ENCODE results near the gene CMTM7. TPM values are rescaled to one million over a fixed set of nuclear protein-coding genes. Genes with fewer than 3 reads are reported as not detected.

The CMTM7 gene, protein sequence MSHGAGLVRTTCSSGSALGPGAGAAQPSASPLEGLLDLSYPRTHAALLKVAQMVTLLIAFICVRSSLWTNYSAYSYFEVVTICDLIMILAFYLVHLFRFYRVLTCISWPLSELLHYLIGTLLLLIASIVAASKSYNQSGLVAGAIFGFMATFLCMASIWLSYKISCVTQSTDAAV
- 10 to 100 TPM; 45.3 to 49.0 TPM for total RNA-seq

DNA sequence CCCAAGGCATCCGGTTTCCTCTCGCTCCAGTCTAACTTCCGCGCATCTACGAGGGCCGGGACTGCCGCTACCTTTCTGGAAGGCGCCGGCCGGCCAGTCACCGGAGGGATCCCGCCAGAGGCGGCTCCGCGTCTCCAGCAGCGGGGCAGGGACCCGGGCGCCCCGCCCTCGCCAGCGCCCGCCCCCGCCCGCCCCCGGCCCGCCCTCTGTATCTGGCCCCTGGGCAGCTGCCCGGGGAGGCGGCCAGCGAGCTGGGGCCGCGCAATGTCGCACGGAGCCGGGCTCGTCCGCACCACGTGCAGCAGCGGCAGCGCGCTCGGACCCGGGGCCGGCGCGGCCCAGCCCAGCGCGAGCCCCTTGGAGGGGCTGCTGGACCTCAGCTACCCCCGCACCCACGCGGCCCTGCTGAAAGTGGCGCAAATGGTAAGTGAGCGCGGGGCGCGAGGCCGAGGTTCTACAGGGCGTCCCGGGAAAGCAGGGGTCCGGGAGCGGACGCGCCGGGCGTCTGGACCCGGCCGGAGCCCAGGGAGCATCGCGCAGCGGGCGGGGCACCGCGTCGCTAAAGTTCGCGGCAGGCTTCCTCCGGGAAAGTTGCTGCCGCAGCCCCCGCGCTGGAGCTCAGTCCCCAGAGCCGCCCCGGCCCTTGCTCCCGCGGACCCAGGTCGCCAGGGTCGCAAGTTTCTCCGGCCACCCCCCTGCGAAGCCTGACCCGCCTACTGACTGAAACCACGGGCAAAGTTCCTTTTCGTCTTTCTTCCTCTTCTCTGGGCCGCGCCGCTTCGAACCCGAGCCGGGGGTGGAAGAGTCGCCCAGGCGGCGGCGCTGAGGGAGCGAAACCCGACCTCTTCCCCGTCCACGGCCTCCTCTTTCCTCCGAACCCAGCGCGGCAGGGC is at the start of gene CMTM7:
CMTM7 (plus strand) TSS at position 211 of the 893 bp plus-strand sequence; CDS start at position 265, 54 bp downstream.
- Mint-ChIP-seq H3K36me3 (peaks cover 6% of the 10 kb centered on the region), H3K4me3 (peak within 1 kb of the TSS; percentile 99), H3K4me1 (peaks cover 43% of the 10 kb centered on the region), H3K27ac (peak within 1 kb of the TSS; percentile 97), H3K27me3 (no peaks in the 10 kb centered on the region), H3K9me3 (no peaks in the 10 kb centered on the region)
- DNase-seq = peak; percentile 76
- POLR2A ChIA-PET = interaction anchor here (0.7 to 2.1 kb wide), 13 partner anchors 9 to 76 kb away, joined by 3 to 15 read pairs (median 5); no protein-coding TSS in a partner anchor
- ATAC-seq (ENCODE audit: low read depth) = peak; percentile 76

DNA sequence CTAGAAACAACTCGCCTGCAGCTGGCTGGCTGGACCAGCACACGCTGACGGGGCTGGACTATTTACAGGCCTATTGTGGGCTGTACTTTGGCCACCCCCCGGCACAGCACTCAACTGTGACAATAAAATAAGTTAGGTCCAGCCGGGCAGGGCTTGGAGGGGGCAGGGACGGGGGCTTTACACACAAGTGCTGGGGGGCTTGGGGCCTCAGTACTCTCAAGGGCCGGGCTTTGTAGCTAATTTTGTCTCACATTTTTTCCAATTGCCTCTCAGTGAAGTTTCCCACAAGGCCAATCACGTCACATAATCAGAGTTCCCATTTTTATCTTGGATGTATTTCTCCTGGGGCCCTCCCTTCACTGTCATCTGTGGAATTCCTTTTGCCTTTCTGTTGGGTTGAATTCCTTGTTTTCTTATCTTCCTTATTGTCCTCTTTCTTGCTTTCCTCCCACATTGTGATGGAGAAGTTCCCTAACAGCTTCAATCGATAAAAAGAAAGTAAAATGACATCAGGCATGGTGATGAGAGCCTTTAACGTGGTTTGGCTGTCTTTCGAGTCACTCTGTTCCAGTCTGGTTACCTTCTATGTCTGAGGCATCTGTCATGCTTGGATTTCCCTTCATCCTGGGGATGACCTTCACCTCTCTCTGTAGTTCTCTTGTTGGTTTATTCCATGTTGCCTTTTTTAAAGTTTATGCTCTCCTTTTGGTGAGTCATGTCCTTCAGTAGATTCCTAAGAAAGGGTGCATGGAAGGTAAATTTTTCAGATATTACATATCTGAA is 44.1 kb upstream of the CMTM7 start:
- H3K27me3 Mint-ChIP-seq = no peaks in the 10 kb centered on the region
- POLR2A ChIA-PET = no interaction called here
- H3K9me3 Mint-ChIP-seq = no peaks in the 10 kb centered on the region
- H3K4me1 Mint-ChIP-seq = peaks cover 12% of the 10 kb centered on the region
- ATAC-seq (ENCODE audit: low read depth) (no peak), DNase-seq (no peak)
- peaks cover 1% of the 10 kb centered on the region for H3K36me3 Mint-ChIP-seq
- no peak overlapping the region for H3K27ac Mint-ChIP-seq
- no peak overlapping the region for H3K4me3 Mint-ChIP-seq

DNA sequence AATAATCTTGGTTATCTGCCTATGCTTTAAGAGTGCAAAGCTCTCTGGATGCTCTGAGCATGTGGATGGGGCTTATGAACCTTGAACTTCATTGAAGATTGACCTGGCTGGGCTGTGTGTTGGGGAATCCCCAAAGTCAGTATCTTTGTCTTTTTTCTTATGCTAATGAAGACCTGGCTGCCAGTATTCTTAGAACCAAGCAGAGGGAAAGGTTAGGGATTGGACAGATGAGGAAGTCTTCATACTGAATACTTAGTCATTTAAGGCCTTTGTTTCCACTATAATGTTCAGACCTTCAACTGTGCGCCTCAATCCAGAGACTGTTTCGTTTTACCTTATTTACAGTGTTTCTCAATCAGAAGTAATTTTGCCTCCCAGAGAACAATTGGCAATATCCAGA is 42.5 kb upstream of the CMTM7 start:
- H3K27ac Mint-ChIP-seq = no peak overlapping the region
- no peaks in the 10 kb centered on the region for H3K9me3 Mint-ChIP-seq
- POLR2A ChIA-PET = no interaction called here
- DNase-seq (no peak), ATAC-seq (ENCODE audit: low read depth) (no peak)
- peaks cover 12% of the 10 kb centered on the region for H3K4me1 Mint-ChIP-seq
- H3K4me3 Mint-ChIP-seq = no peak overlapping the region
- no peaks in the 10 kb centered on the region for H3K27me3 Mint-ChIP-seq
- H3K36me3 Mint-ChIP-seq = peaks cover 1% of the 10 kb centered on the region

DNA sequence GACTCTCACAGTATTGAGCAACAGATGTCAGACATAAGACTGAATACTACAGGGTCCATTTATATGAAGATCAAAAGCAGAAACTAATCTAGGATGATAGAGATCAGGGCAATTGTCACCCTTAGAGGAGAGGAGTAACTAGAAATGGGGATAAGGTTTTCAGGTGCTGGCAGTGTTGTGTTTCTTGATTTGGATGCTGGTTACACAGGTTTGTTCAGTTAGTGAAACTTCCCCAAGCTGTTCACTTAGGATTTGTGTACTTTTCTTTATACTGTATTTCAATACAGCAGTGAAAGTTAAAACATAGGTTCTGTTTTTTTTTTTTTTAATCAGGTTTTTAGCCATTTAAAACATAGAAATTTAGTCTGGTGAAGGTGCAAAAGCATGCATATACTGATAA is 39.1 kb upstream of the CMTM7 start:
- H3K9me3 Mint-ChIP-seq = no peaks in the 10 kb centered on the region
- no peaks in the 10 kb centered on the region for H3K27me3 Mint-ChIP-seq
- H3K27ac Mint-ChIP-seq = no peak overlapping the region
- H3K4me1 Mint-ChIP-seq = peaks cover 9% of the 10 kb centered on the region
- DNase-seq = no peak
- no peak for ATAC-seq (ENCODE audit: low read depth)
- POLR2A ChIA-PET = no interaction called here
- peaks cover 1% of the 10 kb centered on the region for H3K36me3 Mint-ChIP-seq
- no peak overlapping the region for H3K4me3 Mint-ChIP-seq

DNA sequence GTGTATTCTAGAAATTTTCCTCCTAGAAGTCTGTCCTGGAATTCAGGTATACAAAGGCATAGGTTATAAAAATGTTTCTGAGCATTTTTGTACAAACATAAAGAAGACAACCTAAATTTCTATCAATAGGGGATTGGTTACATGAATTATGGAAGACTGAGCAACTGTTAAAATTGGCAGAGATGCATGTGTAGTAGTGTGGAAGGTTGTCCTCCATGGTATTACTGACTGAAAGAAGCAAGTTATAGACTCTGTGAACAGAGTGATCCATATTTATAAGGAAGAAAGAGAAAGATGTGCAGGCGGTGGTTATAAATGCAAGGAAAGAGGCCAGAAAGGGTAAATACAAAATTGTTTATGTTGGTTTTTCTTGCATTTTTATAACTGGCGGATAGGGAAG is 38.3 kb upstream of the CMTM7 start:
- Mint-ChIP-seq H3K27me3 (no peaks in the 10 kb centered on the region), H3K27ac (no peak overlapping the region), H3K9me3 (no peaks in the 10 kb centered on the region), H3K4me1 (peaks cover 3% of the 10 kb centered on the region), H3K4me3 (no peak overlapping the region), H3K36me3 (peaks cover 1% of the 10 kb centered on the region)
- POLR2A ChIA-PET = interaction anchor here (0.7 kb wide), 1 partner anchor 73 kb away, joined by 4 read pairs; no protein-coding TSS in a partner anchor
- no peak for ATAC-seq (ENCODE audit: low read depth)
- DNase-seq = no peak

DNA sequence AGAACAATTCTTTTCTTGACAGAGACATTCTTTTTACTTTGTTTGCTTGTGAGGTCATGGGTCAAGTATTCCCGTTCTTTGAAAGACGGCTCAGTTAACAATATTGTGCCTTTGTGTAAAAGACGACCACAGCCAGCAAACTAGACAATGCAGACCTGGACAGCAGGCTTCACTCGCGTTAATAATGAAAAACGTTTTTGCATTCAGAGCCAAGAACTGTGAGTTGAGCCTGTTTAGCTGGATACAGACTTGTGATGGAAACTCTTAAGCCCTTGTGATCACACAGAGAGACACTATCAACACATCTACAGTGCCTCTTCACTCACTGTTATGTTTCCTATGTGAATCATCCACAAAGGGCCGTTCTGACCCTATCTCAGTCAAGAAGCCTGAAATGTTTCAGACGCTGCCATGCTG is 37.3 kb upstream of the CMTM7 start:
- H3K9me3 Mint-ChIP-seq = no peaks in the 10 kb centered on the region
- H3K27ac Mint-ChIP-seq = no peak overlapping the region
- no peak for ATAC-seq (ENCODE audit: low read depth)
- H3K4me1 Mint-ChIP-seq = peaks cover 1% of the 10 kb centered on the region
- H3K27me3 Mint-ChIP-seq = no peaks in the 10 kb centered on the region
- H3K36me3 Mint-ChIP-seq = peaks cover 1% of the 10 kb centered on the region
- no peak overlapping the region for H3K4me3 Mint-ChIP-seq
- POLR2A ChIA-PET = no interaction called here
- no peak for DNase-seq

DNA sequence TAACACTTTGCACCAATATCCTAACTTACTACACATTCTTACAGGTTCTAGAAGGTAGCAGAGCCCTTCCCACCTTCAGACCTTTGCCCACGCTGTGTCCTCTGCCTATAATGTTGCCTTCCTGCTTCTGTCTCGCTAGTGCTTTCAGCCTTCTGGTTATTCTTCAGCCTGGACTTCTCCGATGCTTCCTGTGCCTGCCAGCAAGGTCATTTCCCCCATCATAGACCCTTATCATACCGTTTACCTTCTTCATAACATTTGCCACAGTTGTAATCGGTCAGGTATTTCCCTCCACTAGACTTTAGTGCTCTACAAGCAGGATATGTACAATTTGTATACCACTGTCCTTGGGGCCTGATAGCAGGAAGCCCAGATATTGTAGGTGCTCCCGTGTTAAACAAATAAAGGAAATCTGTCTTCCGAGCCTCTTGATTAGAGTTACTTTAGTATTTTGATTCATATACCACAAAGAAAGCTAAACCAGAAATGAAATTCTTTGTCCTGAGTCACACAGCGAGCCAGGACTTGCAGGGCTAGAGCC is 35.8 kb upstream of the CMTM7 start:
- POLR2A ChIA-PET = no interaction called here
- DNase-seq (no peak), ATAC-seq (ENCODE audit: low read depth) (no peak)
- Mint-ChIP-seq H3K4me3 (no peak overlapping the region), H3K27me3 (no peaks in the 10 kb centered on the region), H3K4me1 (no peaks in the 10 kb centered on the region), H3K36me3 (peaks cover 1% of the 10 kb centered on the region), H3K9me3 (no peaks in the 10 kb centered on the region), H3K27ac (no peak overlapping the region)

DNA sequence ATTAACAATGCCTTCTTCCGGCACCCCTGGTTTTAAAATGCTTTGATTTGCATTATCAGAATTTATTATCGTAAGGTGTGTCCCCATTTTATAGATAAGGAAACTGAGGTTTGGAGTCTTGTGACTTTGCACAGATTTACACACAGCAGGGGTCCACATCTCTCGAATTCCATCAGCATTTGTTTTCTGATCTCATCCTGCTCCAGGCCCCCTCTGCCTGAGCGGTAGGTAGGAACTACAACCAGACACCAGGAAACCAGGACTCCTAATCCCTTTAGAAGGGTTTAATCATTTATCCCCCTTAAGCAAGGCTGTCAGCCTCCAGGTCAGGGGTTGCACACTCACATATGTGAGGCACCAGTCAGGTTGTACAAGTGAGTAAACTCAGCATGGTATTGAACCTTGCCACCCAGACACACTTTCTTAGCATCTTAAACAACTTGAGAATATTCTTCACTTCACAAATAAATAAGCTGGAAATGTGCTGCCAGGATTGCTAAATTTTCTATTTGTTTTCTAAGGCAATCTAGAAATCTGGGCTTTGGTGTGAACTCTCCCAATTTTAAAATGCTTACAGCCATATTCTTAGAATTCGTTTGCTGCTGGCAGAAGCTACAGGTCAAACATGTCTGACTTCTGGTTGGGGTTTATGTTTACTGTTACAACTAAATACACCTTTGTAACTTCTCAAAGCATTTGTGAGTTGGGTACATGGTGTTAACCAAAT is 31.7 kb upstream of the CMTM7 start:
- no peaks in the 10 kb centered on the region for H3K9me3 Mint-ChIP-seq
- no peaks in the 10 kb centered on the region for H3K36me3 Mint-ChIP-seq
- ATAC-seq (ENCODE audit: low read depth) (no peak), DNase-seq (no peak)
- H3K27me3 Mint-ChIP-seq = peaks cover 2% of the 10 kb centered on the region
- H3K27ac Mint-ChIP-seq = no peak overlapping the region
- POLR2A ChIA-PET = no interaction called here
- H3K4me1 Mint-ChIP-seq = no peaks in the 10 kb centered on the region
- H3K4me3 Mint-ChIP-seq = no peak overlapping the region

DNA sequence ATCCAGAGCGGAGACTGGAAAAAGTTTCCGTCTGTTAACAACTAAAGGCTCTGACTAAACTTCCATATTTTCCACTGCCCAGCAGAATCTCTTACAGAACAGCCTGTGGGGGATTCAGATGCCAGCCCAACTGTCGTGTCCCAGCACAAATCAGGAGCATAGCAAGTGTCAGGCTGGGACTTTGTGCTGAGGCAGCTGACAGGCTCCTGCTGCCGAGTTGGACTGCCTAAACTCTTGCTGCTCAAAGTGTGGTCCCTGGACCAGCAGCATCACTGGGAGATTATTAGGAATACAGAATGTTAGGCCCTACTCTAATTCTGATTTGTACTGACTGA is 31.2 kb upstream of the CMTM7 start:
- POLR2A ChIA-PET = no interaction called here
- H3K4me3 Mint-ChIP-seq = no peak overlapping the region
- no peaks in the 10 kb centered on the region for H3K9me3 Mint-ChIP-seq
- H3K36me3 Mint-ChIP-seq = no peaks in the 10 kb centered on the region
- ATAC-seq (ENCODE audit: low read depth) (no peak), DNase-seq (no peak)
- H3K27me3 Mint-ChIP-seq = peaks cover 2% of the 10 kb centered on the region
- H3K4me1 Mint-ChIP-seq = no peaks in the 10 kb centered on the region
- H3K27ac Mint-ChIP-seq = no peak overlapping the region

DNA sequence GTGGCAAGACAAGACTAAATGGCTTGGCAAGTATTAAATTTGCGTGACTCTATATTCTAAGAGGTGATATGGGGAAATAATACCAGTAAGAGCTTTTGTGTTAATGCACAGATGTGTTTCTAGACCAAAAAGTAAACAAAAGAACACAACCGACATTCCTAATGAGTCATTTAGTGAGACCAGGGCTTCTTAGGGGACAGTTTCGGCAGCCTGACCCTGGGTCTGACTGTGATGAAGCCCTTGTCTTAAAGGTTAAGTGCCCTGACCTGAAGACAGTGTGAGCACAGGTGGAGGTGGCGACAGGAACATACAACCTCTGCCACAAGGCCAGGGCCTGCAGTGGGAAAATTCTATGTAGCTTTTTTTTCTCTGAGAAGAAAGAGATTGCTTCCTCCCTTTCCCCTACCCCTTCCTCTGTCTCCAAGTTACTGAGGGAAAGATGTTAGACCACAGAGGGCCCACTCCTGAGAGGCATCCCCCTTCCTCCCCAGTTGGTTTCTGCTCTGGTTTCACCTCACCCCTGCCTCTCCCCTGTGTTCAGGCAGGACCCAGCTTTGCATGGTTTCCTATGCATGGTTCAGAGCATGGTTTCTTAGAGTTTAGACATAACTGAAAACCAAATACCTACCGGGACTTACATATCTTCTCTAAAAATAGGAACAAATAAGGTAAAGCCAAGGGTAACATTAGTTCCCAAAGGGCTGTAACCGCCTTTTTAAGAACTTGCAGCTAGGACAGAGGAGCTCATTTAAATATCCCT is 24.8 kb upstream of the CMTM7 start:
- H3K36me3 Mint-ChIP-seq = no peaks in the 10 kb centered on the region
- POLR2A ChIA-PET = no interaction called here
- no peaks in the 10 kb centered on the region for H3K9me3 Mint-ChIP-seq
- peaks cover 2% of the 10 kb centered on the region for H3K27me3 Mint-ChIP-seq
- ATAC-seq (ENCODE audit: low read depth) (no peak), DNase-seq (no peak)
- H3K4me3 Mint-ChIP-seq = no peak overlapping the region
- peaks cover 12% of the 10 kb centered on the region for H3K4me1 Mint-ChIP-seq
- H3K27ac Mint-ChIP-seq = no peak overlapping the region

DNA sequence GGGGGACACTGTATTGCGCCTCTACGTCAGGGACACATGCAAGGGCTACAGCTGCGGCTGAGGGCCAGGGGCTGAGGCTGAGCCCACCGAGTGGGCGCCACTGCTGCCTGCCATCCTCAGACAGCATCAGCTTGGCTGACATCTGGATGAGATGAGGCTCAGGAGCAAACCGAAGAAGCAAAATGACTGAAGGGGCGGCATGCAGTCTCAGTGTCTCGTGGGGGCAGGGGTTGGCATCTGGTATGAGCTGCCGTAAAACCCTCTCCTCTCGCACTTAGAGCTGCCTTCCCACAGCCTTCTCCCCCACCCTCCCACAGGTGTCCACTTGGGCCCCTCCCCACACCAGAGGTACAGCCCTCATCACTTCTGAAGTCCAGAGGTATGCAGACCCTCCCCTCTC is 24.2 kb upstream of the CMTM7 start:
- ATAC-seq (ENCODE audit: low read depth) = no peak
- POLR2A ChIA-PET = no interaction called here
- H3K9me3 Mint-ChIP-seq = no peaks in the 10 kb centered on the region
- peaks cover 15% of the 10 kb centered on the region for H3K4me1 Mint-ChIP-seq
- H3K27me3 Mint-ChIP-seq = peaks cover 2% of the 10 kb centered on the region
- DNase-seq = no peak
- H3K27ac Mint-ChIP-seq = no peak overlapping the region
- H3K36me3 Mint-ChIP-seq = no peaks in the 10 kb centered on the region
- no peak overlapping the region for H3K4me3 Mint-ChIP-seq

DNA sequence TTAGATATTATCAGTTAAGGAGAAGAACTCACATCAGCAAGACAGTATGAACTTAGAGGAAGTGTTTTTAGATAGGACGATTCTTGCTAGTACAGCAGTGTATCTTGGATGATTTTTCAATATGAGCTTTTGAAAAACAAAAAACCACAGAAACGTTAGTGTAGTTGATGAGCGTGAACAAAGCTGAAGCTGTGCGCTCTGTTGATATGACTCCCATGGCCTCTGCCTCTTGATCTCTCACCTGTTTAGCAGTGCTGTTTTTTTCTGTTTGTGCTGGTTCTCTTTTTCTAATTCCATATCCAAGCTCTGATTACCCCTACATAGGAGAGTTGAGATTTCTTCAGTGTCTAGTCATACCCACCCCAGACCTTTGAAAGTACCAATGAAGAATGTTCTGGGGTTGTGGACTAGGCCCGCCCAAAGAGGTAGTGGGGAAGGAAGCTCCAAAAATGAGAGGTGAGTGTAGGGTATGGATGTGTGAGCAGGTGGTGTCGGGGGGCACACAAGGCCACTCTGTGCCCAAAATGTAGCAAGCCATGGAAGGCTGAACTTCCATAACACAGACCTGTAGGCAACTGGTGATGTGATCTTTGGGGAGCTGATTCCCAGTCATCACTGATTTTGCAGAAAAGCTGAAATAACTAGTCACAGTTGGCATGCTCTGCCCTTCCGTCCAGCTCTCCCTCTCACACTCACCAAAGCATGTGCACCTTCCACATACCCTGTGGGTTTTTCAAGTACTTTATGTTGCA is 20.0 kb upstream of the CMTM7 start:
- Mint-ChIP-seq H3K4me3 (peak overlapping the region; percentile 6), H3K27ac (peak overlapping the region; percentile 81), H3K9me3 (no peaks in the 10 kb centered on the region), H3K36me3 (no peaks in the 10 kb centered on the region), H3K27me3 (no peaks in the 10 kb centered on the region), H3K4me1 (peaks cover 21% of the 10 kb centered on the region)
- ATAC-seq (ENCODE audit: low read depth) = peak; percentile 63
- POLR2A ChIA-PET = interaction anchor here (0.6 to 1.3 kb wide), 6 partner anchors 10 to 162 kb away, joined by 3 to 6 read pairs (median 3); no protein-coding TSS in a partner anchor
- no peak for DNase-seq

Data from activated naive CD8-positive, alpha-beta T cell treated with anti-CD3 and anti-CD28 coated beads, Interleukin-2, amount 10 ng/mL, durations not matched to agents 7 days and 5 days (primary cell).